Mesenchymal stem cell (in vitro differentiated cells and primary cell): ENCODE measurements around the gene ROBO1.

Experiments
- DNase-seq: peaks from one replicate; pipeline ENCODE4 v3.0.0-alpha.2; 2013
- H2AFZ ChIP-seq: one replicate; pipeline ENCODE4 v1.6.1; 2013; ENCODE audit warnings: low read depth, mild to moderate bottlenecking, control low read depth, inconsistent platforms, low read length, moderate library complexity
- H2AK5ac ChIP-seq: 2 replicates; pipeline ENCODE4 v1.6.1; 2013; ENCODE audit warnings: low read length, moderate library complexity, mild to moderate bottlenecking, inconsistent platforms; ENCODE audit not compliant: severe bottlenecking
- H2BK120ac ChIP-seq: one replicate; pipeline ENCODE4 v1.6.1; 2013; ENCODE audit warnings: low read depth, mild to moderate bottlenecking, inconsistent platforms, low read length, moderate library complexity
- H2BK12ac ChIP-seq, 2 experiments: one replicate each; pipeline ENCODE4 v1.6.1; 2013; ENCODE audit warnings: inconsistent platforms in 2 of 2, low read length in 2 of 2, mild to moderate bottlenecking in 2 of 2, moderate library complexity in 2 of 2, control low read depth in 1 of 2
- H2BK15ac ChIP-seq: one replicate; pipeline ENCODE4 v1.6.1; 2013; ENCODE audit warnings: mild to moderate bottlenecking, low read depth, inconsistent platforms; ENCODE audit not compliant: poor library complexity, severe bottlenecking
- H2BK5ac ChIP-seq: 2 replicates; pipeline ENCODE4 v1.6.1; 2013; ENCODE audit warnings: low read depth, mild to moderate bottlenecking, low read length, control low read depth, inconsistent platforms; ENCODE audit not compliant: poor library complexity, severe bottlenecking
- H3K14ac ChIP-seq, 2 experiments: one replicate each; pipeline ENCODE4 v1.6.1; 2013; ENCODE audit warnings: inconsistent platforms in 2 of 2, low read length in 2 of 2, control low read depth in 1 of 2, mild to moderate bottlenecking in 1 of 2, moderate library complexity in 1 of 2
- H3K18ac ChIP-seq, 2 experiments: one replicate each; pipeline ENCODE4 v1.6.1; 2013; ENCODE audit warnings: inconsistent platforms in 2 of 2, low read length in 2 of 2, control low read depth in 1 of 2, low read depth in 1 of 2, mild to moderate bottlenecking in 1 of 2
- H3K23ac ChIP-seq, 2 experiments: one replicate each; pipeline ENCODE4 v1.6.1; 2013; ENCODE audit warnings: inconsistent platforms in 2 of 2, low read length in 2 of 2, mild to moderate bottlenecking in 2 of 2, moderate library complexity in 2 of 2, control low read depth in 1 of 2
- H3K27ac ChIP-seq: 2 replicates; pipeline ENCODE4 v1.5.1; 2013; ENCODE audit warnings: mild to moderate bottlenecking, moderate library complexity, low read length, control low read depth, inconsistent platforms; ENCODE audit not compliant: poor library complexity, severe bottlenecking
- H3K27me3 ChIP-seq, 2 experiments: 2 replicates each; pipeline versions ENCODE4 v1.6.1 to v1.7.0; 2013; ENCODE audit warnings: low read length in 2 of 2, mild to moderate bottlenecking in 2 of 2, moderate library complexity in 2 of 2, control low read depth in 1 of 2, inconsistent platforms in 1 of 2; ENCODE audit not compliant: control insufficient read depth in 1 of 2, insufficient read depth in 1 of 2
- H3K36me3 ChIP-seq, 2 experiments: 2 replicates each; pipeline versions ENCODE4 v1.6.1 to v1.7.0; 2013; ENCODE audit warnings: low read length in 2 of 2, control low read depth in 1 of 2, inconsistent platforms in 1 of 2, low read depth in 1 of 2, mild to moderate bottlenecking in 1 of 2; ENCODE audit not compliant: insufficient read depth in 2 of 2, control insufficient read depth in 1 of 2
- H3K4ac ChIP-seq, 2 experiments: one replicate each; pipeline ENCODE4 v1.6.1; 2013; ENCODE audit warnings: inconsistent platforms in 2 of 2, low read length in 2 of 2, mild to moderate bottlenecking in 2 of 2, moderate library complexity in 2 of 2, control low read depth in 1 of 2, low read depth in 1 of 2
- H3K4me1 ChIP-seq: 2 replicates; pipeline ENCODE4 v1.6.1; 2013; ENCODE audit warnings: low read depth, low read length, control low read depth; ENCODE audit not compliant: control insufficient read depth, insufficient read depth
- H3K4me2 ChIP-seq: 2 replicates; pipeline ENCODE4 v1.6.1; 2013; ENCODE audit warnings: low read length, mild to moderate bottlenecking, inconsistent platforms; ENCODE audit not compliant: poor library complexity, severe bottlenecking
- H3K4me3 ChIP-seq, 2 experiments: 2 replicates each; pipeline versions ENCODE4 v1.5.1 to v1.7.0; 2013; ENCODE audit warnings: low read length in 2 of 2, mild to moderate bottlenecking in 2 of 2, control low read depth in 1 of 2, low read depth in 1 of 2; ENCODE audit not compliant: insufficient read depth in 1 of 2
- H3K79me1 ChIP-seq: replicated peaks from 2 replicates; pipeline ENCODE4 v1.6.1; 2013; ENCODE audit warnings: mild to moderate bottlenecking, control low read depth, low read length, inconsistent platforms; ENCODE audit not compliant: poor library complexity, severe bottlenecking
- H3K9ac ChIP-seq: 2 replicates; pipeline ENCODE4 v1.7.0; 2013; ENCODE audit warnings: mild to moderate bottlenecking, low read length, moderate library complexity
- H3K9me3 ChIP-seq: 2 replicates; pipeline ENCODE4 v1.7.0; 2013; ENCODE audit warnings: mild to moderate bottlenecking, low read length; ENCODE audit not compliant: control insufficient read depth
- H4K8ac ChIP-seq: one replicate; pipeline ENCODE4 v1.6.1; 2013; ENCODE audit warnings: inconsistent platforms, mild to moderate bottlenecking, low read length, moderate library complexity
- H4K91ac ChIP-seq: one replicate; pipeline ENCODE4 v1.6.1; 2013; ENCODE audit warnings: mild to moderate bottlenecking, low read length, inconsistent platforms
- WGBS: methylation state at CpG from one replicate; pipeline ENCODE4 v1.1.7; 2013; ENCODE audit warnings: mixed read lengths; 5-methylcytosine and 5-hydroxymethylcytosine counted together

Gene ROBO1

GRCh38 chr3:78878789-78879188 is 889.0 kb downstream of the ROBO1 start:
- H3K4ac ChIP-seq = no peak overlapping the region

GRCh38 chr3:78878011-78878410 is 889.8 kb downstream of the ROBO1 start:
- Histone ChIP-seq H4K91ac (no peak overlapping the region), H2BK15ac (no peak overlapping the region), H3K79me1 (peaks cover 1% of the 10 kb centered on the region), H3K4me3 (no peak overlapping the region), H3K23ac (no peak overlapping the region), H2AK5ac (no peak overlapping the region), H3K4me1 (peaks cover 3% of the 10 kb centered on the region), H2BK5ac (no peak overlapping the region), H3K9me3 (no peaks in the 10 kb centered on the region), H3K9ac (no peak overlapping the region), H2BK120ac (no peak overlapping the region), H4K8ac (no peak overlapping the region), H2BK12ac (no peak overlapping the region), H2AFZ (no peak overlapping the region), H3K4me2 (no peak overlapping the region), H3K4ac (no peak overlapping the region), H3K36me3 (no peaks in the 10 kb centered on the region), H3K14ac (no peak overlapping the region), H3K27ac (no peak overlapping the region), H3K18ac (no peak overlapping the region), H3K27me3 (no peaks in the 10 kb centered on the region)
- WGBS = 72% methylated on average over 4 of the region's 4 CpGs
- DNase-seq = no peak

More at GRCh38 chr3:78878789-78879188, 889.0 kb downstream of the ROBO1 start:
- Histone ChIP-seq H2BK12ac (no peak overlapping the region), H4K8ac (no peak overlapping the region), H2BK5ac (no peak overlapping the region), H2BK15ac (no peak overlapping the region), H3K14ac (no peak overlapping the region), H3K36me3 (no peaks in the 10 kb centered on the region), H3K9me3 (no peaks in the 10 kb centered on the region), H3K79me1 (peaks cover under 1% of the 10 kb centered on the region), H2BK120ac (no peak overlapping the region), H3K27ac (no peak overlapping the region), H2AFZ (no peak overlapping the region), H4K91ac (no peak overlapping the region), H3K4me2 (no peak overlapping the region), H3K4me3 (no peak overlapping the region), H3K18ac (no peak overlapping the region), H3K23ac (no peak overlapping the region), H3K4me1 (peaks cover 3% of the 10 kb centered on the region), H3K27me3 (no peaks in the 10 kb centered on the region), H2AK5ac (no peak overlapping the region), H3K9ac (no peak overlapping the region)
- no peak for DNase-seq
- WGBS = no CpG with 5 or more reads among the region's 1 CpG

- H2BK12ac ChIP-seq = no peak overlapping the region
- no peaks in the 10 kb centered on the region for H3K27me3 ChIP-seq
- H3K4me2 ChIP-seq = no peak overlapping the region
- H3K27ac ChIP-seq = no peak overlapping the region
- no peak overlapping the region for H2AK5ac ChIP-seq
- H3K4ac ChIP-seq = no peak overlapping the region
- H3K79me1 ChIP-seq = peaks cover 2% of the 10 kb centered on the region
- H3K9me3 ChIP-seq = no peaks in the 10 kb centered on the region
- no peak overlapping the region for H3K9ac ChIP-seq
- H2AFZ ChIP-seq = no peak overlapping the region
- H2BK5ac ChIP-seq = no peak overlapping the region
- H4K8ac ChIP-seq = no peak overlapping the region
- no peak overlapping the region for H2BK15ac ChIP-seq
- H3K4me1 ChIP-seq = peaks cover 5% of the 10 kb centered on the region
- H3K36me3 ChIP-seq = no peaks in the 10 kb centered on the region
- no peak overlapping the region for H4K91ac ChIP-seq
- DNase-seq = no peak
- no peak overlapping the region for H3K23ac ChIP-seq
- H3K4me3 ChIP-seq = no peak overlapping the region
- no peak overlapping the region for H2BK120ac ChIP-seq
- H3K18ac ChIP-seq = no peak overlapping the region
- no peak overlapping the region for H3K14ac ChIP-seq
Measured at GRCh38 chr3:78875851-78876250, 891.9 kb downstream of the ROBO1 start.

GRCh38 chr3:78875436-78875835 is 892.4 kb downstream of the ROBO1 start:
- no peak overlapping the region for H3K18ac ChIP-seq
- no peak overlapping the region for H3K27ac ChIP-seq
- no peak overlapping the region for H2BK5ac ChIP-seq
- no peak overlapping the region for H3K23ac ChIP-seq
- no peak overlapping the region for H3K9ac ChIP-seq
- no peak for DNase-seq
- no peaks in the 10 kb centered on the region for H3K36me3 ChIP-seq
- no peak overlapping the region for H2BK120ac ChIP-seq
- no peaks in the 10 kb centered on the region for H3K9me3 ChIP-seq
- no peak overlapping the region for H2BK12ac ChIP-seq
- H2BK15ac ChIP-seq = no peak overlapping the region
- no peak overlapping the region for H3K4ac ChIP-seq
- no peak overlapping the region for H2AFZ ChIP-seq
- no peak overlapping the region for H3K4me2 ChIP-seq
- 94% methylated on average over 2 of the region's 4 CpGs for WGBS
- H3K14ac ChIP-seq = no peak overlapping the region
- H3K4me3 ChIP-seq = no peak overlapping the region
- H4K91ac ChIP-seq = no peak overlapping the region
- H3K4me1 ChIP-seq = peaks cover 5% of the 10 kb centered on the region
- H2AK5ac ChIP-seq = no peak overlapping the region
- no peak overlapping the region for H4K8ac ChIP-seq
- peaks cover 2% of the 10 kb centered on the region for H3K79me1 ChIP-seq
- H3K27me3 ChIP-seq = no peaks in the 10 kb centered on the region
